HG03342 (cell line): Measurements from ENCODE around the gene PINLYP.
A peak's percentile ranks its signal among the peaks of the same experiment; 100 is the strongest.

ENCODE experiments used
- ATAC-seq: cut with Tn5 transposase; IDR thresholded peaks from one replicate; pipeline ENCODE4 v1.9.1; 2021; ENCODE audit warnings: mild to moderate bottlenecking, moderate library complexity; ENCODE audit not compliant: unreplicated experiment

The PINLYP gene

GRCh38 chr19:43575156-43575950, at the start of gene PINLYP, which contains the start of gene XRCC1:
TSS of gene PINLYP (plus strand) at chr19:43575801. CDS start at chr19:43577192, 1,391 bp downstream.
TSS of gene XRCC1 (minus strand) at chr19:43575527. CDS start at chr19:43575458, 69 bp downstream.
- peak; percentile 95 for ATAC-seq

- ATAC-seq: no peak
Observed at GRCh38 chr19:43525836-43526771, 49.5 kb upstream of the PINLYP start.

DNA sequence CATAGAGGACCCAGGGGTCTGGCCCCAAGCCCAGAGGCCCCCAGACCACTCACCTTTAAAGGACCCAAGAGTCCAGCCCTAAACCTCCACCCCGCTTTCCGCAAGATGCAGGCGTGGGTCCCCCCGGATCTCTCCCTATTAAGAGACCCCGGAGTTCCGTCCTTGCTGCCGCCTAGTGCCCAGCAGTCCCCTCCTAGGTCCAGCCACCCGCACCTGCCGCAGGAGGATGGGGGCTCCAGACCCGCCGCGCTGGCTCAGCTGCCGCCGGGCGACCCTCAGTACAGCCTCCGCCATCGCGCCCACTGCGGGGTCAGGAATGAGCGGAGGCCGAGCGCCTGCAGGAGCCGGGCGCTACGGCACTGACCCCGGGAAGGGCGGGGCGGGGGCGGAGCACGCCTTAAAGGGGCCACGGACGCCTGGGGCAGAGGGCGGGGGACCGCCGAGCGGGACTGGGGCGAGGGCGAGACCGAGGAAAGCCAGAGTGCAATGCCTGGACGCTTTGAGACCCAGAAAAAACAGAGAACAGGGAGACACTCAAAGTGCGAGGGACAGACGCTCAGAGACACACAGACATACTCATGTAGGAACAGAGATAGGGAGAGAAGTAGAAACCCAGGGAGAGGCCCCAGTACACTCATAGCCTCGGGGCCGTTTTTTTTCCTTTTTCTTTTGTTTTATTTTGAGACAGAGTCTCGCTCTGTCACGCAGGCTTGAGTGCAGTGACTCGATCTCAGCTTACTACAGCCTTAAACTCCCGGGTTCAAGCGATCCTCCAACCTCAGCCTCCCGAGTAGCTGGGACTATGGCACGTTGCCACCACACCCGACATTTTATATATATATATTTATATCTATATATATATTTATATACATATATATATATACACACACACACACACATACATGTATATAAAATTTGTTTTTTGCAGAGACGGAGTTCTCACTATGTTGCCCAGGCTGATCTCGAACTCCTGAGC, 48.4 kb upstream of the PINLYP start, which contains the start of gene ETHE1:
Gene ETHE1, minus strand, starts transcription at position 318 of the 976 bp plus-strand sequence. Its CDS starts 24 bp downstream, at position 294.
- peak; percentile 51 for ATAC-seq

DNA sequence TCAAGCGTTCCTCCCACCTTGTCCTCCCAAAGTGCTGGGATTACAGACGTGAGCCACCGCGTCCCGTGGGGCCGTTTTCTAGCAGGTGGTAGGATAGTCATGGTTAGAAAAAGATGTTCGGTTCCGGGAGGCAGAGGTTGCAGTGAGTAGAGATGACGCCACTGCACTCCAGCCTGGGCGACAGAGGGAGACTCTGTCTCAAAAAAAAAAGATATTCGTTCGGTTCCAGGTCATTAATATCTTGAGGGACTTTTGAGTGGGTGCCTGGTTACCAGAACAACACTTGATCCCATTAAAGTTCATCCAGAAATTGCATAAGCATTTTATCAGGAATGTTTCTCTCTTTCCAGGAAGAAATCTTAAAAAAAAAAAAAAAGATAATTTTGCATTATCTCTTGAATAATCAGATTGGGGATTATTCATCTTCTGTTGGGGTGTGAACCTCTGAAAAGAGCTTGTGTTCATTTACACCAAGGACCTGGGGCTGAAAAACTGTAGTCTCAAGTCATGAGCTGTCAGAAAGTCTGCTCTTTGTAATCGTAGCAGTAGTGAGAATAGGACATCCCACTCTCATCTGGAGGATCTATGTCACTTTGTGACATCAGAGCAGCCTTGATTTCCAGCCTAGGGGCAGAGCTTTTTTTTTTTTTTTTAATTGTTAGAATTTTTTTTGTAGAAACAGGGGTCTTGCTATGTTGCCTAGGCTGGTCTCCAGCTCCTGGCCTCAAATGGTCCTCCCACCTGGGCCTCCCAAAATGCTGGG, 47.6 kb upstream of the PINLYP start:
- no peak for ATAC-seq

- ATAC-seq: no peak
Observed at GRCh38 chr19:43532571-43532961, 43.0 kb upstream of the PINLYP start.

- peak; percentile 52 for ATAC-seq
Observed at GRCh38 chr19:43532962-43533545, 42.5 kb upstream of the PINLYP start, which contains the start of gene ZNF575. TSS of gene ZNF575 (plus strand) at chr19:43533188. CDS start at chr19:43534423, 1,235 bp downstream.

GRCh38 chr19:43533546-43534304, 41.9 kb upstream of the PINLYP start:
- peak; percentile 57 for ATAC-seq

DNA sequence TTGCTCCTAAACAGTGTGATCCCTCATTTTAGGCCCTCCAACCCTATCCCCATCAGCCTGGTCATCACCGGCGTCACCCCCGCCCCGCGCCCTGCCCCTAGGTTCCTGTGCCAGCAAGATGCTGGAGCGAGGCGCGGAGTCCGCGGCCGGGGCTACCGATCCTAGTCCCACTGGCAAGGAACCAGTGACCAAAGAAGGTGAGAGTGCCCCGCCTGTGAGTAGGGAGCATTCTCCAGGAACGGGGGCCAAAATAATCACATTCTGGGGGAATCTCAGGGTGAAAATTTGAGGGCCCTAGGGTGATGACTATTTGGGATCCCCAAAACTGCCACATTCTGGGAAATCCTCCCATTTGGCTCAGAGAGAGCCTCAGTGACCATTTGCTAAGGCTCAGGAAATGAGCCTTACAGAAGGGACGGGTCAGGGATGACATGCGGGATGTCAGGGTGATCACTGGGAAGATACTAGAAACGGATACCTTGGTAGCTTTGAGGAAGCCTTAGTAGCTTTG, 41.2 kb upstream of the PINLYP start:
- ATAC-seq: no peak

- ATAC-seq: no peak
Observed at GRCh38 chr19:43534816-43535761, 40.5 kb upstream of the PINLYP start.

DNA sequence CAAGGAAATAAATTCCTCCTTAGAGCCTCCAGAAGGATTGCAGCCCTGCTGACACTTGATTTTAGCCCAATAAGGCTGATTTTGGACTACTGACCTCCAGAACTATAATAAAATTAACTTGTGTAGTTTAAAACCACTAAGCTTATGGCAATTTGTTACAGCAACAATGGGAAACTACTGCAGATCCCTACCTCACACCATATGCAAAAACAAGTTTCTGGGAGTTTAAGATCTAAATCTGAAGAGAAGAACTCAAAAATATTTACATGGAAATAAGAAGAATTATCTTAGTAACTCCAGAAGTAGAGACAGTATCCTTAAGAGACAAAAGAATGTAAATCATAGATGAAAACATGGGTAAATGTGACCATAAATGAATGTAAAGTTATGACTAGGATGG, 36.7 kb upstream of the PINLYP start:
- no peak for ATAC-seq

DNA sequence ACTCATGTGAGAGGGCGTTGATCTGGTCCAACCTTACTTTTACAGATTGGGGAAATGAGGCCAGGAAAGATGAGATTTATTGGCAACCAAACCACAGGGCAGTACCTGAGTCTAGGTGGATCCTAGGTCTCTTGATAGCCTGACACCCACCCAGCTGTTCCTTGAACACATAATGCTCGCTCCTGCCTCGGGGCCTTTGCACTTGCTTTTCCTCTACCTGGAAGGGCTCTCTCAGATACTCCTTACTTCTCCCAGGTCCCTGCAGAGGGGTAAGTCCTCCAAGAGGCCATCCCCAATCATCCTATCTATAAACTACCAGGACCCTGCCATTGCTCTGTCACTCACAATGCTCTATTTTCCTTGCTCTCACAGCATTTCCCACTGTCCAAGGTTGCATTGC, 35.2 kb upstream of the PINLYP start:
- no peak for ATAC-seq

- ATAC-seq: no peak
Observed at GRCh38 chr19:43541920-43542650, 33.5 kb upstream of the PINLYP start.

- no peak for ATAC-seq
Observed at GRCh38 chr19:43544077-43544476, 31.5 kb upstream of the PINLYP start.

- ATAC-seq: no peak
Observed at GRCh38 chr19:43545276-43545675, 30.3 kb upstream of the PINLYP start.

DNA sequence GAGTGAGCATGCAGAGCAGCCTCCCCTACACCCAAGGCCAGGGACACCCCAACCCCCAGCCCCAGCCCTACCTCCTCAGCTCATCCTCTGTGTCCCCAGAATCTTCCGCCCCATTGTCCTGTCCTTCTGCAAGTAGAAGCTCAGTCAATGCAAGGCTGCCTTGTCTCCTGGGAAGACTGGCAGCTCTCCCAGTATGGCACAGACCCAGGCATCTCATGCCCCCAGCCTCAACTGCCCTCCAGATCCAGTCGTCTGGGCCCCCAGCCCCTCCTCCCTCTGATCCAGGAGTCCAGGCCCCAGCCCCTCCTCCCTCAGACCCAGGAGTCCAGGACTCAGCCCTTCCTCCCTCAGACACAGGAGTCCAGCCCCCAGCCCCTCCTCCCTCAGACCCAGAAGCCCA, 29.6 kb upstream of the PINLYP start:
- no peak for ATAC-seq

GRCh38 chr19:43546581-43546980, 29.0 kb upstream of the PINLYP start:
- ATAC-seq: no peak
